Right lobe of liver (tissue), 6 donors: Measurements from ENCODE around the gene CYP2C19. TPM values are rescaled to one million over a fixed set of nuclear protein-coding genes. Genes with fewer than 3 reads are reported as not detected.

Experiments used
- ATAC-seq, 4 donors: fragments of 200-7000 bp; cut with Tn5 transposase; one replicate each; pipeline ENCODE4 v1.9.1; 2020; ENCODE audit warnings: mild to moderate bottlenecking in 4 of 4, moderate library complexity in 4 of 4
- DNase-seq, 3 donors: peaks; one replicate each; pipeline ENCODE4 v3.0.0-alpha.2; 2020
- H3K27ac ChIP-seq, 3 donors: fragments of 200-600 bp; one replicate each; pipeline ENCODE4 v1.8.0; 2022
- H3K27me3 ChIP-seq, 2 donors: fragments of 200-600 bp; one replicate each; pipeline ENCODE4 v1.8.0; 2022
- H3K36me3 ChIP-seq, 4 donors: fragments of 200-600 bp; sonication (generic) in 1 of 4; one replicate each; pipeline versions ENCODE4 v1.5.1 to v1.8.0; 2017 to 2022; ENCODE audit warnings: control low read depth in 1 of 4
- H3K4me1 ChIP-seq, 4 donors: fragments of 200-600 bp; sonication (generic) in 1 of 4; one replicate each; pipeline versions ENCODE4 v1.5.1 to v1.8.0; 2017 to 2022; ENCODE audit warnings: control low read depth in 1 of 4
- H3K4me3 ChIP-seq, 3 donors: fragments of 200-600 bp; one replicate each; pipeline ENCODE4 v1.8.0; 2022
- H3K9me3 ChIP-seq, 4 donors: fragments of 200-600 bp; sonication (generic) in 1 of 4; one replicate each; pipeline versions ENCODE4 v1.5.1 to v1.8.0; 2017 to 2022; ENCODE audit warnings: control low read depth in 1 of 4
- CTCF ChIP-seq, 4 donors: fragments of 200-600 bp in 3 of 4; fragments of 450-650 bp in 1 of 4; IDR thresholded peaks; one replicate each; pipeline versions ENCODE4 v1.5.1 to v1.8.0; 2016 to 2022; ENCODE audit warnings: antibody characterized with exemption in 4 of 4, mild to moderate bottlenecking in 2 of 4
- POLR2A ChIP-seq: fragments of 450-650 bp; IDR thresholded peaks from one replicate; pipeline ENCODE4 v1.6.1; 2017; ENCODE audit warnings: antibody characterized with exemption, mild to moderate bottlenecking
- WGBS: methylation state at CpG from one replicate; pipeline ENCODE4 v1.1.6; 2018; ENCODE audit warnings: low coverage, low lambda C conversion rate; ENCODE audit not compliant: insufficient coverage; ENCODE audit errors: missing lambda C conversion rate; 5-methylcytosine and 5-hydroxymethylcytosine counted together
- intact Hi-C, 2 donors: fragments of 100-400 bp; cut with DNase I; formaldehyde crosslinking; loops; one replicate each; pipeline versions ENCODE4 v1.11.2 to v1.14.1; 2022
- total RNA-seq, 6 experiments: library from RNA; depleted of rRNA in 2 of 6; stranded (reverse); fragments of >200 nt in 2 of 6; fragmentation: NEBNext Ultra II Directional in 3 of 6; extraction: Animal tissue kit (Norgen Biotek cat#: 25700) in 3 of 6; gene quantifications; one replicate each; pipeline versions ENCODE4 v1.1.0 to v1.2.4, GENCODE V29; 2016 to 2023
- donor health status: DM: no; HTN: yes; CAD: no.
- donor health status: DM: no; HTN: no; CAD: no.
- donor health status: DM: no; HTN: no; CAD: no.
- donor health status: DM: no; HTN: yes; CAD: no.
- donor health status: DM: no; HTN: yes; CAD: no.

Gene CYP2C19
- total RNA-seq, 6 experiments from 2014 or later: 6.4 to 1,678 (median 12.3) TPM

- H3K4me1 ChIP-seq: no peaks in the 10 kb centered on the region
- no peak overlapping the region for H3K27ac ChIP-seq
- H3K9me3 ChIP-seq: no peaks in the 10 kb centered on the region
- H3K36me3 ChIP-seq: peaks cover 0 to 82% (median 14%) of the 10 kb centered on the region in 4 donors
- no peak overlapping the region for H3K4me3 ChIP-seq
- intact Hi-C loops: no loop called here
- TF ChIP-seq CTCF (IDR thresholded peaks at IDR 0.05) (no peak), POLR2A (no peak)
- DNase-seq (no peak), ATAC-seq (peak in 1 of 4 donors; percentile 11)
- H3K27me3 ChIP-seq: no peaks in the 10 kb centered on the region
- 64% methylated on average over 3 of the region's 3 CpGs for WGBS
These were observed 90.0 kb downstream of the CYP2C19 start for GRCh38 chr10:94852438-94852837.

GRCh38 chr10:94853065-94853464 is 90.6 kb downstream of the CYP2C19 start:
- Histone ChIP-seq H3K27ac (peak overlapping the region in 1 of 3 donors; percentile 10), H3K4me1 (no peaks in the 10 kb centered on the region), H3K9me3 (no peaks in the 10 kb centered on the region), H3K36me3 (peaks cover 0 to 86% (median 14%) of the 10 kb centered on the region in 4 donors), H3K4me3 (no peak overlapping the region), H3K27me3 (no peaks in the 10 kb centered on the region)
- ATAC-seq (no peak), DNase-seq (no peak)
- intact Hi-C loops: no loop called here
- WGBS: 29% methylated on average over 1 of the region's 1 CpG
- no peak for TF ChIP-seq CTCF (IDR thresholded peaks at IDR 0.05)
- no peak for TF ChIP-seq POLR2A

GRCh38 chr10:94858005-94858404 is 95.5 kb downstream of the CYP2C19 start:
- no peak for TF ChIP-seq CTCF (IDR thresholded peaks at IDR 0.05)
- no peak for TF ChIP-seq POLR2A

GRCh38 chr10:94859086-94859485 is 96.6 kb downstream of the CYP2C19 start:
- ATAC-seq: peak in 2 of 4 donors; percentile 16 to 51
- TF ChIP-seq CTCF (IDR thresholded peaks at IDR 0.05) (no peak), POLR2A (no peak)
- Histone ChIP-seq H3K9me3 (no peaks in the 10 kb centered on the region), H3K4me3 (no peak overlapping the region), H3K27ac (no peak overlapping the region), H3K27me3 (no peaks in the 10 kb centered on the region), H3K36me3 (peaks cover 0 to 35% (median 1%) of the 10 kb centered on the region in 4 donors), H3K4me1 (no peaks in the 10 kb centered on the region)
- DNase-seq: peak in 1 of 3 donors; percentile 56
- intact Hi-C loops: no loop called here
- 100% methylated on average over 1 of the region's 3 CpGs for WGBS

More at GRCh38 chr10:94858005-94858404, 95.5 kb downstream of the CYP2C19 start:
- WGBS: 45% methylated on average over 4 of the region's 4 CpGs
- DNase-seq (peak in 1 of 3 donors; percentile 69), ATAC-seq (peak in 2 of 4 donors; percentile 12 to 34)
- H3K4me3 ChIP-seq: no peak overlapping the region
- H3K4me1 ChIP-seq: no peaks in the 10 kb centered on the region
- H3K27me3 ChIP-seq: no peaks in the 10 kb centered on the region
- H3K9me3 ChIP-seq: no peaks in the 10 kb centered on the region
- H3K27ac ChIP-seq: no peak overlapping the region
- intact Hi-C loops: no loop called here
- peaks cover 0 to 46% (median 3%) of the 10 kb centered on the region in 4 donors for H3K36me3 ChIP-seq

GRCh38 chr10:94878649-94879048 is 116.2 kb downstream of the CYP2C19 start:
- no peak overlapping the region for H3K27ac ChIP-seq
- no peak overlapping the region for H3K4me3 ChIP-seq
- ATAC-seq (no peak), DNase-seq (no peak)
- peaks cover 0 to 14% (median 3%) of the 10 kb centered on the region in 4 donors for H3K4me1 ChIP-seq
- H3K36me3 ChIP-seq: no peaks in the 10 kb centered on the region
- intact Hi-C loops: no loop called here
- 53% methylated on average over 1 of the region's 1 CpG for WGBS
- no peaks in the 10 kb centered on the region for H3K27me3 ChIP-seq
- TF ChIP-seq CTCF (IDR thresholded peaks at IDR 0.05) (no peak), POLR2A (no peak)
- no peaks in the 10 kb centered on the region for H3K9me3 ChIP-seq
